Subcutaneous adipose tissue (tissue), 4 donors: ENCODE data around the gene ZDHHC21. TPM values are rescaled to one million over a fixed set of nuclear protein-coding genes. Genes with fewer than 3 reads are reported as not detected.

Experiments
- total RNA-seq, 4 donors: library from RNA; depleted of rRNA; stranded (reverse); fragments of >200 nt; gene quantifications; one replicate each; pipeline ENCODE4 v1.1.0, GENCODE V29; 2016
- TF ChIP-seq, protein P1 (sequence below): fragments of 450-650 bp; IDR thresholded peaks from one replicate; pipeline ENCODE4 v1.5.1; 2016; ENCODE audit warnings: low read depth, mild to moderate bottlenecking, control low read depth, antibody characterized with exemption, moderate library complexity

ZDHHC21 gene
- total RNA-seq, 4 donors from 2014 or later: 10.0 to 20.7 (median 12.4) TPM

DNA sequence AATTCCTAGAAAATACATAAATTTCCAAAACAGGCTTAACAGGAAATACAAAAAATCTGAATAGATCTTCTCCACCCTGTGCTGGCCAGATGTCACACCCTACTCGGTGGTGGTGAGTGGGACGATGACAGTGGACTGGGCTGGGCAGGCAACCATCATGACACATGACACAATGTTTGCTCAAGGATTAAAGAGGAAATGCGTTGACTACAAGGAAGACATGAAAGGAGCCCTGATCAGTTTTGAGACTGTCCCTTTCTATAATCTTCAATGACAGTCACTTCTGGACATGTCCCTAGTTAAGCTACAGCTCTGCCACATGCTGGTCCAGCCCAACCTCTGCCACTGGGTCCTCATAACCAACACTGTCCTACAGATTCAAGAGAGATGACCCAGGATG is 99.8 kb downstream of the ZDHHC21 start:
- TF ChIP-seq, protein P1, sequence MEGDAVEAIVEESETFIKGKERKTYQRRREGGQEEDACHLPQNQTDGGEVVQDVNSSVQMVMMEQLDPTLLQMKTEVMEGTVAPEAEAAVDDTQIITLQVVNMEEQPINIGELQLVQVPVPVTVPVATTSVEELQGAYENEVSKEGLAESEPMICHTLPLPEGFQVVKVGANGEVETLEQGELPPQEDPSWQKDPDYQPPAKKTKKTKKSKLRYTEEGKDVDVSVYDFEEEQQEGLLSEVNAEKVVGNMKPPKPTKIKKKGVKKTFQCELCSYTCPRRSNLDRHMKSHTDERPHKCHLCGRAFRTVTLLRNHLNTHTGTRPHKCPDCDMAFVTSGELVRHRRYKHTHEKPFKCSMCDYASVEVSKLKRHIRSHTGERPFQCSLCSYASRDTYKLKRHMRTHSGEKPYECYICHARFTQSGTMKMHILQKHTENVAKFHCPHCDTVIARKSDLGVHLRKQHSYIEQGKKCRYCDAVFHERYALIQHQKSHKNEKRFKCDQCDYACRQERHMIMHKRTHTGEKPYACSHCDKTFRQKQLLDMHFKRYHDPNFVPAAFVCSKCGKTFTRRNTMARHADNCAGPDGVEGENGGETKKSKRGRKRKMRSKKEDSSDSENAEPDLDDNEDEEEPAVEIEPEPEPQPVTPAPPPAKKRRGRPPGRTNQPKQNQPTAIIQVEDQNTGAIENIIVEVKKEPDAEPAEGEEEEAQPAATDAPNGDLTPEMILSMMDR: no peak

DNA sequence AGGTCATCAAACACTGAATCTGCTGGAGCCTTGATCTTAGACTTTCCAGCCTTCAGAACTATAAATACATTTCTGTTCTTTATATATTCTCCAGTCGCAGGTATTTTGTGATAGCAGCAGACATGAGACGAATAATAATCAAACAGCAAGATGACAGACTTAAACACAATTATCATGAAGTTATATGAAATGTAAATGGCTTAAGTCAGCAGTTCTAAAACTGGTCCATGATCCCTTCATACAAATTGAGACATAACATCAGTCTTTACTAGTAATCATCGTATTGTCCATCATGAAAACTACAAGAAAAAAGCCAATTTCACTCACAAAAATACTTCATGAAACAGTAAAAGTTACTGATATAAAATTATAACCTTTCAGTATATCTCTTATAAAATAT is 101.8 kb downstream of the ZDHHC21 start:
- TF ChIP-seq, protein P1: no peak

DNA sequence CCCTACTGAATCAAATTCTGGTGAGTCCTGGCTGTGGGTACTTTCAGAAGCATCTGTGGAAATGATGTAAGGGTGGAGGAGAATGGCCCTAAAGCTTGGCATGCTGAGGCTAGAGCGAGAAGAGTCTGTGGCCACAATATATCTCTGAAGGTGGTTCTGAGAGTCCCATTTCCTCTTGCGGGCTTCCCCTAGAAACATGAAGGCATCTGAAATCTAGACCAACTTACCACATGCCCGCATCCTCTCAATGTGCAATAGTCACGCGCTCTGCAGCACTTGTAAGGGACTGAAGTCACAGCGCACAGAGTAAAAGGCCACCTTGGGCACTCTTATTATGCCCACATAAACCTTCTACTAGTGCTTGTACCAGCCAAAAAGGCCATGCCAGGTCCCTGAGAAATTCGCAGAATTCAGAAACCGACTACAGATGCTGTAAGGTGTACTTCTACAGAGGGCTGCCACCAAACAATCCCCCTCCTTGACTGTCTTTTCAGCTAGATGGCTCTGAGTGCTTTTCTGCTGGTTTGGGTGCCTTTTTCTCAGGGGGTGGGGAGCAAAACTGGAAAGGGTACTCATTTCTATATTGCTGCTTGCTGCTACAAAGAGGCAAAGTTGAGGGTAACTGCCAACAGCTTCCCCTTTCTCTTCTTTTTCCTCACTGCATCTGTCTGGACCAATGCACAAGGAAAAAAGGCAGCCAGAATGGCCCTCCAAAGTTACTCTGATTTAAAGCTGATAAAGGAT is 107.3 kb downstream of the ZDHHC21 start:
- TF ChIP-seq, protein P1: no peak

DNA sequence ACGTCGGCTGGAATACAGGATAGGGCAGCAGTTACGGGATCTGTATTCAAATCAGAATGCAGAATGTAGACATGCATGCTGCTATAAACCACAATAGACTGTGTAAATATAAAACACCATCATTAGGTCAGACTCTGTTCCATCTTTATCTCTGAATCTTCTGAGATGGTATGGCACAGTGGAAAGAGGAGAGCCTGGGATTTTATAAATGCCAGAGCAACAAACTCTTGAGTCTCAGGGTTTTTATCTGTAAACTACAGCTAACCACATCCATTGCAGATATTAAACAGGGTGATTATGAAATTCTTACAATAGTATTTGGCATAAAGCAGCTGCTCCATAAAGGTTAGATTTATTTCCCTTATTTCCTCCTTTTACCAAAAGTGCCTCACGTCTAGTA is 108.7 kb downstream of the ZDHHC21 start:
- TF ChIP-seq, protein P1: no peak

DNA sequence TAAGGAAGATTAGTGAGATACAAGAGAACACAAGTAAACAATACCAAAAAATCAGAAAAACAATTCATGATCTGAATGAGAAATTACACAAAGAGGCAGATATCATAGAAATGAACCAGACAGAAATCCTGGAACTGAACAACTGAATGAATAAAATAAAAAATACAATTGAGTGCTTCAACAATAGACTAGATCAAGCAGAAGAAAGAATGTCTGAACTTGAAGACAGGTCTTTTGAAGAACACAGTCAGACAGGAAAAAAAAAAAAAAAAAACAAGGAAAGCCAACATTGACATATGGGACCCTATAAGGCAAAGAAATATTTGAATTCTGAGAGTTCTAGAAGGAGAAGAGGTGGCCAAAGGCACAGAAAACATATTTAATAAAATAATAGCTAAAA is 115.2 kb downstream of the ZDHHC21 start:
- TF ChIP-seq, protein P1: no peak

DNA sequence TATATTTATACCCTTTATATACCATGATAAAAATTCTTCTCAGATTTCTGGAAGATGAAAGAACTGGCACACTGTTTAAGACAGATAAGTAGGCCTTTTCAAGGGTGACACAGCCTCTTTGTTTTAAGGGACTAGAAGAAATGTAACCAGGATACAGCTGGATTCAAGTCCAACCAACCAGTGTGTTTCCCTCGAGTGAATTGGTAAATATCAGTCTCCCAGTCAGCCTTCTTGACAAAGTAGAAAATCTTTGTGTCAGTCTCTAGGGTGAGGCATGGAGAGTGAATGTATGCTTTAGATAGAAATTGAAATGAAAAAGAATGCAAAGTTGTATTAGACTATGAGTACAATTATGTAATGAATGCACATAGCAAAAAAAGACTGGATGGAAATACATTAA is 119.1 kb downstream of the ZDHHC21 start:
- TF ChIP-seq, protein P1: no peak

DNA sequence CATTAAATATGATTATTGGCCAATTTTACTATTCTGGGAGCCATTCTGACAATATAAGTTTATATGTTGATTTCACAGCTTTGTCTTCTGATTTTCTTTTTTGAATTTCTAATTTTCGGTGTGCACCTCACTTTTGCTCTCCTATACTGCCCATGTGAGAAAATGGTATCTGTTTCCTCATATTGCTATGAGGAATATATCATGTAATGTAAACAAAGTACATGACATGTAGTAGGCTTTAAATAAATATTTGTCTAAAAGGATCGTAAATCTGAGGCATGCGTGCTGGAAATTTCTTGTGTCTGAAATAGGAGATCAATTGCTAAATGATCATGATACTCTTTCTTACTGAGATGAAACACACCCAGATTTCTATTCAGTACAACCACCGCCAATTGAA is 119.9 kb downstream of the ZDHHC21 start:
- TF ChIP-seq, protein P1: no peak
